AG09319 (cell line): ENCODE results near the gene ABCC4.
"Not testable (repeated sequence)": the region's sequence is repeated elsewhere in the genome, so short reads cannot be mapped to it uniquely, and the experiment has no call there.

Experiments
- DNase-seq: peaks from one replicate; pipeline ENCODE4 v3.0.0-alpha.2; 2010; ENCODE audit warnings: low read depth; ENCODE audit errors: extremely low read depth
- TF ChIP-seq, protein P1 (sequence below): IDR thresholded peaks from 2 replicates; pipeline ENCODE4 v1.5.1; 2011; ENCODE audit warnings: low read depth, mild to moderate bottlenecking, inconsistent platforms, low read length, moderate library complexity

The ABCC4 gene

DNA sequence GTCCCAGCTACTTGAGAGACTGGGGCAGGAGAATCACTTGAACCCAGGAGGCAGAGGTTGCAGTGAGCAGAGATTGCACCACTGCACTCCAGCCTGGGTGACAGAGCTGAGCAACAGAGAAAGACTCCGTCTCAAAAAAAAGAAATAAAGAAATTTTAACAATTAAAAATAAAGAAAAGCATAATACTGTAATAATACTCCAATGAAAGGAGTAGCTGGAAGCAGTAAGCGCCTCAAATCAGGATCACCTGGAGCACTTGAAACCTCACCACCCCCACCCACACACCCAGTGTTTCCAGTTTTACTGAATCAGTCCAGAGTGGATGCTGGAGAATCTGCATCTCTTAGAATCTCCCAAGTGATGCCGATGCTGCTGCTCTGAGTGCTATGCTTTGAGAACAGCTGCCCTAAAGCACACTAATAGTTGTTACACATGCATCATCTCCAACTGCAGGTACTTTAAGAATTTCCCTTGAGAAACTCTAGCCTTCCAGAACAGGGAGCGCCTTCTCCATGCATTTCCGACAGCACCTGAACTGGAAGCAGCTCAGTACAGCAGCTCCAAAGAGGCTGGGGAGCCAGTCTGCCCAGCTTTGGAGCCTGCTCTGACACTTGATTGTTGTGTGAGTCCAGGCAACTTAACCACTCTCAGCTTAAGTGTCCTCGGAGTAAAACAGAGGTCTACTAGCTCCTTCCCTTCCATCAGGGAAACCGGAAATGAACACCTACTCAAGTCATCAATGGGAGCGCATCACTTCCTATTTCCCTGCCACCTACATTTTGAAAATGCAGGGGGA lies 2.9 kb downstream of the ABCC4 start:
- no peak for DNase-seq
- TF ChIP-seq, protein P1, sequence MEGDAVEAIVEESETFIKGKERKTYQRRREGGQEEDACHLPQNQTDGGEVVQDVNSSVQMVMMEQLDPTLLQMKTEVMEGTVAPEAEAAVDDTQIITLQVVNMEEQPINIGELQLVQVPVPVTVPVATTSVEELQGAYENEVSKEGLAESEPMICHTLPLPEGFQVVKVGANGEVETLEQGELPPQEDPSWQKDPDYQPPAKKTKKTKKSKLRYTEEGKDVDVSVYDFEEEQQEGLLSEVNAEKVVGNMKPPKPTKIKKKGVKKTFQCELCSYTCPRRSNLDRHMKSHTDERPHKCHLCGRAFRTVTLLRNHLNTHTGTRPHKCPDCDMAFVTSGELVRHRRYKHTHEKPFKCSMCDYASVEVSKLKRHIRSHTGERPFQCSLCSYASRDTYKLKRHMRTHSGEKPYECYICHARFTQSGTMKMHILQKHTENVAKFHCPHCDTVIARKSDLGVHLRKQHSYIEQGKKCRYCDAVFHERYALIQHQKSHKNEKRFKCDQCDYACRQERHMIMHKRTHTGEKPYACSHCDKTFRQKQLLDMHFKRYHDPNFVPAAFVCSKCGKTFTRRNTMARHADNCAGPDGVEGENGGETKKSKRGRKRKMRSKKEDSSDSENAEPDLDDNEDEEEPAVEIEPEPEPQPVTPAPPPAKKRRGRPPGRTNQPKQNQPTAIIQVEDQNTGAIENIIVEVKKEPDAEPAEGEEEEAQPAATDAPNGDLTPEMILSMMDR, result no peak

DNA sequence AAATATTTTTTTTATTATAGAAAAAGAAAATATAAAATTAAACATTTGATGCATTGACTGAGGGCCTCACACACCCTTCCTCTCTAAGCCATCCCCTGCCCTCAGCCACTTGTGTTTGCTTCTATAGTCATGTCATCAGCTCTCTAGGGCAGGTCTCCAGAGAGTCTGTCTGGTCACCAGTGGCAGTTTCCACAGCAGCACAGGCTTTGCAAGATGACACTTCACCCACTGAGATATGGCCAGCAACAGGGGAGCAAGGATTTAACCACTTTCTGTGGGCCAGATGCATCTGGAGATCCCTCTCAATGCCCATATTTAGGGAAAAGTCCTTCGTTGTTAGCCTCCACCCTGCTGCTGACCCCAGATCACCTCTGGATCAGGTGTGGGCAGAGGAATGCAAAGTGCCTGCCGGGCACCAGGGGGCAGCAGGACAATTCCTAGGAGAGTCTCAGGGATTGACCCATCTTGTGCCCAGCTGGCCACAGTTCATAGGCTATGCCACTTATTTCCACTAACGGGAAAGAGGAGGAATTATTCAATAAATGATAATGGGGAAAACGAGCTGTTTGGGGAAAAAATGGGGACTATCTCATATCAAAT lies 4.8 kb downstream of the ABCC4 start:
- no peak for DNase-seq
- TF ChIP-seq, protein P1, result peak; percentile 46

DNA sequence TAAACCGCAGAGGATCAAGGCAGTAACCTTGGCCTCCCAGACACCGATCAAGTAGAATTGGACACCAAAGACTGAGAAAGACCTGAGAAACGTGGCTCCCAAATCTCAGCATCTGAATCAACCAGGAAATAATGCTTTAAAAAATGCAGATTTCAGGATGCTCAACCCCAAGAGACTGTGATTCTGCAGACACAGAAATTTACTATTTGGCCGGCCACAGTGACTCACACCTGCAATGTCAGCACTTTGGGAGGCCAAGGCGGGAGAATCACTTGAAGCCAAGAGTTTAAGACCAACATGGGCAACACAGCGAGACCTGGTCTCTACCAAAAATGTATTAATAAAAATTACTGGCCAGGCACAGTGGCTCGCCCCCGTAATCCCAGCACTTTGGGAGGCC lies 6.2 kb downstream of the ABCC4 start:
- TF ChIP-seq, protein P1, result no peak

DNA sequence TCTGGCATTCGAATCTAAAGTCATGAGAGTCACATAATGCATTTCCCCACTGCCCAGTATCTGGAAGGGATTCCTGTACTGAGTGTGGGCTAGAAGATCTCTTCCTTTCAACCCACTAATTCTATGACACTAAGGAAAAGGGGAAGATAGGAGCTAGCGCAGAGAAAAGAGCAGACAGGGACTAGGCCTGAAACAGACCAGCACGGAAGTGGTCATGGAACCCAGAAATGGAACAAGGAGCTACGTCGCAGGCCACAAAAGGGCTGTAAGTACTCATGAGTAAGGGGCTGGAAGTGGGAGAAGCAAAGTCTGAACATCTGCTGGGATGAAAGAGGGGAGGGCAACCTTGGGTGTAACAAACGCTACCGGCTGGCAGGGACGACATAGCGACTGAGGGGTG lies 8.6 kb downstream of the ABCC4 start:
- no peak for DNase-seq
- TF ChIP-seq, protein P1, result no peak

More for the DNA sequence above, 6.2 kb downstream of the ABCC4 start:
- DNase-seq, result no peak

DNA sequence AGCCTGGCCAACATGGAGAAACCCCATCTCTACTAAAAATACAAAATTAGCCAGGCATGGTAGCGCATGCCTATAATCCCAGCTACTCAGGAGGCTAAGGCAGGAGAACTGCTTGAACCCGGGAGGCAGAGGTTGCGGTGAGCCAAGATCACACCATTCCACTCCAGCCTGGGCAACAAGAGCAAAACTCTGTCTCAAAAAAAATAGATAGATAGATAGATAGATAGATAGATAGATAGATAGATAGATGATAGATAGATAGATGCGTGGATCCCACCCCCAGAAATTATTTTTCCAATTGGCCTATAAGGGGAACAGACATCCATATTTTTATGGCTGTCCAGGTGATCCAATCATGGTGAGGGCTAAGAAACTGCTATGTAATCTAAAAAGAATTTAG lies 11.3 kb downstream of the ABCC4 start:
- not testable (repeated sequence) for DNase-seq

DNA sequence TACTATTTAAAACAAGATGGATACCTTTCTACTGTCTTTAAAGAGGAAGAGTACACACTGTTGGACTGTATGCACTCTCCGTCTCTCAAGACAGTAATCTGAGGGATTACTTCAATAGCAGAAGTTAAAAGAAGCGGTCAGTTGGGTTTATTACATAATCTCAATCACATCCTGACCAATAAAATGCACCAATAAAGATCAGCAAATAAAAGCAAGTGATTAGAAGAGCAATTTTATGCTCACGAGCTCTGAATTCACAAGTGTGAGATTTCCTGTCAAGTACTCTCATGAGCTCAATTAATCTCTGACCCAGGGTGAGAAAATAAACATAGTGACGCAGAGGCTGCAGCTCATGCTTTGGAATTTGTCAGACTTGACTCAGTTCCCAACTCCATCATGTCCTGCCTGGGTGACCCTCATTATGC lies 12.2 kb downstream of the ABCC4 start:
- TF ChIP-seq, protein P1, result no peak
- DNase-seq, result no peak

DNA sequence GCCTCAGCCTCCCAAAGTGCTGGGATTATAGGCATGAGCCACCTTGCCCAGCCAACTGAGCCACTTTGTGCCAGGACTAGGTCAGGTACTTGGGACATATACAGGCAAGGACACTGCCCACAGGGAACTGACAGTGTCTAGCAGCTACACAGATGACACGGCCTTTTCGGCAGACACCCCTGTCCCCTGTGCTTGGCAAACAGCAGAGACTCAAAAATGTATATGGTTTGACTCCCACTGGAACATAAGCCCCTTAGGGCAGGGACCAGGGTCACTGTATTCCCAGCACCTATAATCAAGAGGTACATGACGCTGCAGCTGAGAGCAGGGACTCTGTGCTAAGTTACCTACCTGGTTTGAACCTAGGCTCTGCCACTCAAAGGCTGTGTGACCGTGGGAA lies 16.8 kb downstream of the ABCC4 start:
- TF ChIP-seq, protein P1, result no peak
- DNase-seq, result no peak
